HepG2 (cell line): ENCODE results near the gene PANK1. TPM values are rescaled to one million over a fixed set of nuclear protein-coding genes. Genes with fewer than 3 reads are reported as not detected.

Experiments
- ATAC-seq: fragments of 200-7000 bp; cut with Tn5 transposase; 3 replicates; pipeline ENCODE4 v1.9.1; 2020; ENCODE audit warnings: mild to moderate bottlenecking, moderate library complexity
- BruUV-seq: library from RNA; stranded (reverse); fragments of 400-500 nt; replicated peaks from 2 replicates; lab custom pipeline; 2021; lab: Mats Ljungman, UMichigan
- CTCF ChIA-PET: fragments of 300-600 bp; formaldehyde crosslinking; extraction: SDS; loops from one replicate; lab custom pipeline; 2021; ENCODE audit warnings: low total read pairs, inconsistent platforms, low intra/inter-chr PET ratio; lab: Yijun Ruan, JAX
- POLR2A ChIA-PET: fragments of 350-600 bp; sonication (Branson Sonifier 250); formaldehyde crosslinking; loops from one replicate; lab custom pipeline; 2020; ENCODE audit warnings: antibody characterized with exemption, inconsistent platforms; lab: Yijun Ruan, JAX
- DNase-seq: peaks from one replicate; pipeline ENCODE4 v3.0.0-alpha.2; 2015; ENCODE audit warnings: low spot score
- FAIRE-seq: peaks from 3 replicates; lab custom pipeline; 2011; peaks lifted over from hg19 to GRCh38; lab: Jason Lieb, UNC
- H2AFZ ChIP-seq: one replicate; pipeline ENCODE4 v1.6.1; 2011; ENCODE audit warnings: low read length, inconsistent platforms
- H3K27ac ChIP-seq: fragments of 300-600 bp; 3 replicates; pipeline ENCODE4 v1.8.0; 2011; ENCODE audit warnings: mixed run types, mild to moderate bottlenecking, mixed read lengths, low read length, inconsistent platforms; ENCODE audit not compliant: insufficient read depth; ENCODE audit errors: extremely low read length
- H3K27me3 ChIP-seq, 2 experiments: fragments of 200-600 bp in 1 of 2; 2 replicates in 1 of 2; 3 replicates in 1 of 2; pipeline versions ENCODE4 v1.6.0 to v1.8.0; 2011; ENCODE audit warnings: low read length in 2 of 2, mild to moderate bottlenecking in 2 of 2, moderate library complexity in 2 of 2, inconsistent platforms in 1 of 2; ENCODE audit not compliant: insufficient read depth in 2 of 2, control insufficient read depth in 1 of 2
- H3K36me3 ChIP-seq, 2 experiments: fragments of 200-600 bp in 1 of 2; replicated peaks in 1 of 2; 2 replicates in 1 of 2; 3 replicates in 1 of 2; pipeline versions ENCODE4 v1.5.1 to v1.8.0; 2011; ENCODE audit warnings: low read length in 2 of 2, inconsistent platforms in 1 of 2; ENCODE audit not compliant: insufficient read depth in 2 of 2, control insufficient read depth in 1 of 2
- H3K4me1 ChIP-seq: 2 replicates; pipeline ENCODE4 v1.5.1; 2012; ENCODE audit warnings: low read length, inconsistent platforms; ENCODE audit not compliant: insufficient read depth
- H3K4me2 ChIP-seq: 2 replicates; pipeline ENCODE4 v1.6.0; 2011; ENCODE audit warnings: low read depth, low read length, inconsistent platforms
- H3K4me3 ChIP-seq, 3 experiments: fragments of 200-600 bp in 1 of 3; sonication (generic), shearing (Covaris generic) in 1 of 3; replicated peaks in 1 of 3; 2 replicates each; pipeline ENCODE4 v1.5.1; 2011 to 2016; ENCODE audit warnings: low read length in 3 of 3, inconsistent platforms in 2 of 3, low read depth in 2 of 3, mild to moderate bottlenecking in 2 of 3, control low read depth in 1 of 3, mixed read lengths in 1 of 3; ENCODE audit not compliant: insufficient read depth in 1 of 3
- H3K79me2 ChIP-seq: one replicate; pipeline ENCODE4 v1.6.1; 2011; ENCODE audit warnings: low read length, inconsistent platforms; ENCODE audit not compliant: insufficient read depth
- H3K9ac ChIP-seq: 2 replicates; pipeline ENCODE4 v1.6.0; 2011; ENCODE audit warnings: mild to moderate bottlenecking, low read depth, low read length, inconsistent platforms; ENCODE audit not compliant: insufficient read depth
- H3K9me3 ChIP-seq: 2 replicates; pipeline ENCODE4 v1.5.1; 2012; ENCODE audit warnings: mild to moderate bottlenecking, low read length
- H4K20me1 ChIP-seq: 2 replicates; pipeline ENCODE4 v1.6.0; 2011; ENCODE audit warnings: inconsistent platforms, mild to moderate bottlenecking, low read length, moderate library complexity; ENCODE audit not compliant: insufficient read depth
- MAZ ChIP-seq, 2 experiments: sonication (generic) in 1 of 2; formaldehyde crosslinking in 1 of 2; IDR thresholded peaks; 2 replicates each; pipeline versions ENCODE4 v1.5.0 to v1.6.1; 2012 to 2020; ENCODE audit warnings: low read depth in 2 of 2, mild to moderate bottlenecking in 2 of 2, borderline replicate concordance in 1 of 2, improper control_type of control experiment in 1 of 2, low read length in 1 of 2, missing genetic modification reagents in 1 of 2, moderate library complexity in 1 of 2
- NFYC ChIP-seq: IDR thresholded peaks from 2 replicates; pipeline ENCODE4 v1.6.1; 2016; ENCODE audit warnings: missing genetic modification reagents, missing compliant biosample characterization
- TCF7 ChIP-seq: sonication (generic); IDR thresholded peaks from 2 replicates; pipeline ENCODE4 v1.6.1; 2016; ENCODE audit warnings: antibody characterized with exemption, low read depth
- ZNF230 ChIP-seq: sonication (generic); formaldehyde crosslinking; IDR thresholded peaks from 2 replicates; pipeline ENCODE4 v1.4.0; 2020; ENCODE audit warnings: mild to moderate bottlenecking, missing genetic modification reagents
- ZNF235 ChIP-seq: sonication (generic); formaldehyde crosslinking; IDR thresholded peaks from 2 replicates; pipeline ENCODE4 v1.8.1; 2023; ENCODE audit warnings: mild to moderate bottlenecking, missing genetic modification reagents, borderline replicate concordance
- ZNF264 ChIP-seq: sonication (generic); formaldehyde crosslinking; IDR thresholded peaks from 2 replicates; pipeline ENCODE4 v1.4.0; 2020; ENCODE audit warnings: missing genetic modification reagents
- ZNF343 ChIP-seq: sonication (generic); formaldehyde crosslinking; IDR thresholded peaks from 2 replicates; pipeline ENCODE4 v1.4.0; 2020; ENCODE audit warnings: mild to moderate bottlenecking, missing genetic modification reagents
- ZNF629 ChIP-seq: sonication (generic); formaldehyde crosslinking; conservative IDR thresholded peaks from 2 replicates; pipeline ENCODE4 v1.5.0; 2020; ENCODE audit warnings: missing genetic modification reagents
- ZNF746 ChIP-seq: sonication (generic); formaldehyde crosslinking; IDR thresholded peaks from 2 replicates; pipeline ENCODE4 v1.8.0; 2022; ENCODE audit warnings: mild to moderate bottlenecking, missing genetic modification reagents
- ZNF776 ChIP-seq: sonication (generic); formaldehyde crosslinking; IDR thresholded peaks from 2 replicates; pipeline ENCODE4 v1.4.0; 2020; ENCODE audit warnings: mild to moderate bottlenecking, missing genetic modification reagents
- ZSCAN9 ChIP-seq: IDR thresholded peaks from 2 replicates; pipeline ENCODE4 v1.6.1; 2016; ENCODE audit warnings: borderline replicate concordance
- whole genome bisulfite sequencing: methylation state at CpG from one replicate; pipeline ENCODE4 v1.1.6; 2017; ENCODE audit warnings: low lambda C conversion rate; 5-methylcytosine and 5-hydroxymethylcytosine counted together
- in situ Hi-C: cut with HindIII; loops from 2 replicates; pipeline ENCODE4 v1.10.0; 2017; ENCODE audit warnings: low pct_unique_long_range_greater_than_20kb; ENCODE audit not compliant: extremely low pct_ligation_motif_present
- intact Hi-C: fragments of 100-400 bp; cut with micrococcal nuclease; formaldehyde crosslinking; loops from one replicate; pipeline ENCODE4 v1.10.0; 2022; ENCODE audit not compliant: unreplicated experiment
- polyA plus RNA-seq, 8 experiments: library from polyadenylated mRNA; depleted of rRNA in 3 of 8; stranded (reverse) in 7 of 8; unstranded in 1 of 8; fragments of >200 nt; fragmentation: Illumina TruSeq in 4 of 8; extraction: Trizol in 4 of 8; gene quantifications; 2 replicates each; pipeline versions ENCODE4 v1.2.1 to v1.2.3, GENCODE V29; 2011 to 2016; ENCODE audit warnings: low read depth in 4 of 8, missing spikeins in 1 of 8, mixed read lengths in 1 of 8; ENCODE audit not compliant: insufficient read depth in 1 of 8
- total RNA-seq, 5 experiments: library from RNA; depleted of rRNA; stranded (reverse); fragments of >200 nt; fragmentation: Illumina TruSeq; extraction: Trizol; gene quantifications; 2 replicates each; pipeline ENCODE4 v1.2.3, GENCODE V29; 2016; ENCODE audit warnings: low read depth in 1 of 5
- TF ChIP-seq, protein P1 (sequence below): IDR thresholded peaks from 2 replicates; pipeline ENCODE4 v1.6.1; 2016; ENCODE audit warnings: low read depth
- TF ChIP-seq, protein P2 (sequence below): sonication (generic); formaldehyde crosslinking; IDR thresholded peaks from 2 replicates; pipeline ENCODE4 v1.4.0; 2020; ENCODE audit warnings: missing genetic modification reagents, borderline replicate concordance

Gene PANK1
- total and polyA plus RNA-seq, 2 of the 13 experiments (the other 11 are each of a cell fraction or from before 2014, with no cell fraction given) = 18.2 to 33.3 TPM

DNA sequence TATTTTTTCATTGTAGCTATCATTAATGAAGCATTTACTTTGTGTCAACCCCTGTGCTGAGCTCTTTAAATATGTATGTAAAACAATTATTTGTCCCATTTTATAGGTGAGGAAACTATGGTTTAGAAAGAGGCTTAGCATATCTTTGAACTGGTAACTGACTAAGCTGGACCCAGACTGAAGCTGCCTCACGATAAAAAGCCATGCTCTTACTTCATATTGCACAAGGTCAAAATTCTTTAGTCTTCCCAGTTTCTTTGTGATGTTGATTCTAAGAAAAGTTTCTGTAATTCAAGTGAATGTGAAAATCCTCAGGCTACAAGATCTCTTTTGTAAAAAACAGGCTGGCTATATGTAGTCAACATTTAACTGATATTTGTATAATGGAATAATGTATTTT, 63.0 kb downstream of the PANK1 start:
- BruUV-seq = no TSS peak
- Histone ChIP-seq H3K36me3 (peaks cover 0 to 8% of the 10 kb centered on the region in 2 experiments; a peak in 2 of 5 replicates), H3K79me2 (no peaks in the 10 kb centered on the region), H3K9me3 (no peaks in the 10 kb centered on the region), H3K9ac (no peak overlapping the region), H3K4me1 (peaks cover 7% of the 10 kb centered on the region; the same call in 1 of the 2 replicates), H4K20me1 (no peaks in the 10 kb centered on the region), H3K27me3 (no peaks in the 10 kb centered on the region), H3K4me2 (no peak overlapping the region), H3K27ac (no peak overlapping the region), H3K4me3 (no peak overlapping the region), H2AFZ (no peak overlapping the region)
- in situ Hi-C loops (no loop called here), intact Hi-C loops (no loop called here)
- ATAC-seq (no peak), FAIRE-seq (no peak), DNase-seq (no peak)
- 89% methylated on average over 1 of the region's 1 CpG for WGBS
- ChIA-PET POLR2A (interaction anchor here (1.0 kb wide), 1 partner anchor 62 kb away, joined by 3 read pairs; no protein-coding TSS in a partner anchor), CTCF (no interaction called here)
- TF ChIP-seq ZNF230 (CRISPR knock-in tag) = no peak
- TF ChIP-seq TCF7 = no peak
- TF ChIP-seq MAZ (IDR thresholded peaks at IDR 0.05; ENCODE audit: borderline replicate concordance, low read depth, low read length) = no peak
- TF ChIP-seq MAZ (CRISPR knock-in tag; IDR thresholded peaks at IDR 0.05; ENCODE audit: low read depth) = no peak
- TF ChIP-seq ZSCAN9 (CRISPR knock-in tag) = no peak

DNA sequence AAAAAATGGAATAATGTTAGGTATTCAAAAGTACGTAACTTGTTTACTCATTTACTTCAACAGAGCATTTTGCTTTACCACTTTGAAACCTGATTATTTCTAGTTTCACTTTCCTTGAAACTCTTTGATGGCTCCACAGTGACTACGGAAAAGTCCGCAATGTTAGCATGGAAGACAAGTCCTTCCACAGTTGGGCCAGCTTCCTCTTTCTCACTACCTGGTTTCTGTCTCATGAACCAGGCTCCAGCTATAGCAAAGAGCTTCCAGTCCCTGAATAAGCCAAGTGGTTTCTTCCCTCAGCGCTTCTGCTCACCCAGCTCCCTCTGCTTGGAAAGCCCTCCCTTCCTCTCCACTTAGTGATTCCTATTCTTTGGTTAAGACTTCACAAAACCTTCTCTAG, 64.8 kb downstream of the PANK1 start:
- in situ Hi-C loops (no loop called here), intact Hi-C loops (no loop called here)
- no TSS peak for BruUV-seq
- Histone ChIP-seq H3K9ac (no peak overlapping the region), H3K9me3 (no peaks in the 10 kb centered on the region), H3K4me2 (no peak overlapping the region), H3K79me2 (no peaks in the 10 kb centered on the region), H3K4me3 (no peak overlapping the region), H3K27ac (no peak overlapping the region), H4K20me1 (no peaks in the 10 kb centered on the region), H3K36me3 (peaks cover 0 to 5% of the 10 kb centered on the region in 2 experiments; a peak in 2 of 5 replicates), H3K27me3 (no peaks in the 10 kb centered on the region), H3K4me1 (peaks cover 7% of the 10 kb centered on the region; the same call in 1 of the 2 replicates), H2AFZ (no peak overlapping the region)
- FAIRE-seq (peak; percentile 40), DNase-seq (no peak), ATAC-seq (0 out of 3 replicates have a peak, but pooled peaks have one; percentile 29)
- 95% methylated on average over 4 of the region's 4 CpGs for WGBS
- ChIA-PET CTCF (no interaction called here), POLR2A (no interaction called here)
- no peak for TF ChIP-seq ZNF629 (CRISPR knock-in tag)
- TF ChIP-seq, protein P1, sequence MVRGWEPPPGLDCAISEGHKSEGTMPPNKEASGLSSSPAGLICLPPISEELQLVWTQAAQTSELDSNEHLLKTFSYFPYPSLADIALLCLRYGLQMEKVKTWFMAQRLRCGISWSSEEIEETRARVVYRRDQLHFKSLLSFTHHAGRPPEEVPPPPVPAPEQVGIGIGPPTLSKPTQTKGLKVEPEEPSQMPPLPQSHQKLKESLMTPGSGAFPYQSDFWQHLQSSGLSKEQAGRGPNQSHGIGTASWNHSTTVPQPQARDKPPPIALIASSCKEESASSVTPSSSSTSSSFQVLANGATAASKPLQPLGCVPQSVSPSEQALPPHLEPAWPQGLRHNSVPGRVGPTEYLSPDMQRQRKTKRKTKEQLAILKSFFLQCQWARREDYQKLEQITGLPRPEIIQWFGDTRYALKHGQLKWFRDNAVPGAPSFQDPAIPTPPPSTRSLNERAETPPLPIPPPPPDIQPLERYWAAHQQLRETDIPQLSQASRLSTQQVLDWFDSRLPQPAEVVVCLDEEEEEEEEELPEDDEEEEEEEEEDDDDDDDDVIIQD = no peak
- no peak for TF ChIP-seq ZNF264 (CRISPR knock-in tag)
- TF ChIP-seq ZNF235 (CRISPR knock-in tag) = no peak
- TF ChIP-seq NFYC (CRISPR knock-in tag) = no peak
- no peak for TF ChIP-seq ZNF343 (CRISPR knock-in tag)
- TF ChIP-seq, protein P2, sequence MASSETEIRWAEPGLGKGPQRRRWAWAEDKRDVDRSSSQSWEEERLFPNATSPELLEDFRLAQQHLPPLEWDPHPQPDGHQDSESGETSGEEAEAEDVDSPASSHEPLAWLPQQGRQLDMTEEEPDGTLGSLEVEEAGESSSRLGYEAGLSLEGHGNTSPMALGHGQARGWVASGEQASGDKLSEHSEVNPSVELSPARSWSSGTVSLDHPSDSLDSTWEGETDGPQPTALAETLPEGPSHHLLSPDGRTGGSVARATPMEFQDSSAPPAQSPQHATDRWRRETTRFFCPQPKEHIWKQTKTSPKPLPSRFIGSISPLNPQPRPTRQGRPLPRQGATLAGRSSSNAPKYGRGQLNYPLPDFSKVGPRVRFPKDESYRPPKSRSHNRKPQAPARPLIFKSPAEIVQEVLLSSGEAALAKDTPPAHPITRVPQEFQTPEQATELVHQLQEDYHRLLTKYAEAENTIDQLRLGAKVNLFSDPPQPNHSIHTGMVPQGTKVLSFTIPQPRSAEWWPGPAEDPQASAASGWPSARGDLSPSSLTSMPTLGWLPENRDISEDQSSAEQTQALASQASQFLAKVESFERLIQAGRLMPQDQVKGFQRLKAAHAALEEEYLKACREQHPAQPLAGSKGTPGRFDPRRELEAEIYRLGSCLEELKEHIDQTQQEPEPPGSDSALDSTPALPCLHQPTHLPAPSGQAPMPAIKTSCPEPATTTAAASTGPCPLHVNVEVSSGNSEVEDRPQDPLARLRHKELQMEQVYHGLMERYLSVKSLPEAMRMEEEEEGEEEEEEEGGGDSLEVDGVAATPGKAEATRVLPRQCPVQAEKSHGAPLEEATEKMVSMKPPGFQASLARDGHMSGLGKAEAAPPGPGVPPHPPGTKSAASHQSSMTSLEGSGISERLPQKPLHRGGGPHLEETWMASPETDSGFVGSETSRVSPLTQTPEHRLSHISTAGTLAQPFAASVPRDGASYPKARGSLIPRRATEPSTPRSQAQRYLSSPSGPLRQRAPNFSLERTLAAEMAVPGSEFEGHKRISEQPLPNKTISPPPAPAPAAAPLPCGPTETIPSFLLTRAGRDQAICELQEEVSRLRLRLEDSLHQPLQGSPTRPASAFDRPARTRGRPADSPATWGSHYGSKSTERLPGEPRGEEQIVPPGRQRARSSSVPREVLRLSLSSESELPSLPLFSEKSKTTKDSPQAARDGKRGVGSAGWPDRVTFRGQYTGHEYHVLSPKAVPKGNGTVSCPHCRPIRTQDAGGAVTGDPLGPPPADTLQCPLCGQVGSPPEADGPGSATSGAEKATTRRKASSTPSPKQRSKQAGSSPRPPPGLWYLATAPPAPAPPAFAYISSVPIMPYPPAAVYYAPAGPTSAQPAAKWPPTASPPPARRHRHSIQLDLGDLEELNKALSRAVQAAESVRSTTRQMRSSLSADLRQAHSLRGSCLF = no peak
- no peak for TF ChIP-seq ZNF776 (CRISPR knock-in tag)
- TF ChIP-seq ZNF746 = no peak
